ENCODE measurements around the gene HSP90AA1. TPM values are rescaled to one million over a fixed set of nuclear protein-coding genes. Genes with fewer than 3 reads are reported as not detected.

The HSP90AA1 gene
- total and polyA plus RNA-seq, 2 of the 8 experiments (the other 6 are each of a cell fraction or from before 2014, with no cell fraction given) = 339 to 878 TPM

- TF ChIP-seq, protein P1, sequence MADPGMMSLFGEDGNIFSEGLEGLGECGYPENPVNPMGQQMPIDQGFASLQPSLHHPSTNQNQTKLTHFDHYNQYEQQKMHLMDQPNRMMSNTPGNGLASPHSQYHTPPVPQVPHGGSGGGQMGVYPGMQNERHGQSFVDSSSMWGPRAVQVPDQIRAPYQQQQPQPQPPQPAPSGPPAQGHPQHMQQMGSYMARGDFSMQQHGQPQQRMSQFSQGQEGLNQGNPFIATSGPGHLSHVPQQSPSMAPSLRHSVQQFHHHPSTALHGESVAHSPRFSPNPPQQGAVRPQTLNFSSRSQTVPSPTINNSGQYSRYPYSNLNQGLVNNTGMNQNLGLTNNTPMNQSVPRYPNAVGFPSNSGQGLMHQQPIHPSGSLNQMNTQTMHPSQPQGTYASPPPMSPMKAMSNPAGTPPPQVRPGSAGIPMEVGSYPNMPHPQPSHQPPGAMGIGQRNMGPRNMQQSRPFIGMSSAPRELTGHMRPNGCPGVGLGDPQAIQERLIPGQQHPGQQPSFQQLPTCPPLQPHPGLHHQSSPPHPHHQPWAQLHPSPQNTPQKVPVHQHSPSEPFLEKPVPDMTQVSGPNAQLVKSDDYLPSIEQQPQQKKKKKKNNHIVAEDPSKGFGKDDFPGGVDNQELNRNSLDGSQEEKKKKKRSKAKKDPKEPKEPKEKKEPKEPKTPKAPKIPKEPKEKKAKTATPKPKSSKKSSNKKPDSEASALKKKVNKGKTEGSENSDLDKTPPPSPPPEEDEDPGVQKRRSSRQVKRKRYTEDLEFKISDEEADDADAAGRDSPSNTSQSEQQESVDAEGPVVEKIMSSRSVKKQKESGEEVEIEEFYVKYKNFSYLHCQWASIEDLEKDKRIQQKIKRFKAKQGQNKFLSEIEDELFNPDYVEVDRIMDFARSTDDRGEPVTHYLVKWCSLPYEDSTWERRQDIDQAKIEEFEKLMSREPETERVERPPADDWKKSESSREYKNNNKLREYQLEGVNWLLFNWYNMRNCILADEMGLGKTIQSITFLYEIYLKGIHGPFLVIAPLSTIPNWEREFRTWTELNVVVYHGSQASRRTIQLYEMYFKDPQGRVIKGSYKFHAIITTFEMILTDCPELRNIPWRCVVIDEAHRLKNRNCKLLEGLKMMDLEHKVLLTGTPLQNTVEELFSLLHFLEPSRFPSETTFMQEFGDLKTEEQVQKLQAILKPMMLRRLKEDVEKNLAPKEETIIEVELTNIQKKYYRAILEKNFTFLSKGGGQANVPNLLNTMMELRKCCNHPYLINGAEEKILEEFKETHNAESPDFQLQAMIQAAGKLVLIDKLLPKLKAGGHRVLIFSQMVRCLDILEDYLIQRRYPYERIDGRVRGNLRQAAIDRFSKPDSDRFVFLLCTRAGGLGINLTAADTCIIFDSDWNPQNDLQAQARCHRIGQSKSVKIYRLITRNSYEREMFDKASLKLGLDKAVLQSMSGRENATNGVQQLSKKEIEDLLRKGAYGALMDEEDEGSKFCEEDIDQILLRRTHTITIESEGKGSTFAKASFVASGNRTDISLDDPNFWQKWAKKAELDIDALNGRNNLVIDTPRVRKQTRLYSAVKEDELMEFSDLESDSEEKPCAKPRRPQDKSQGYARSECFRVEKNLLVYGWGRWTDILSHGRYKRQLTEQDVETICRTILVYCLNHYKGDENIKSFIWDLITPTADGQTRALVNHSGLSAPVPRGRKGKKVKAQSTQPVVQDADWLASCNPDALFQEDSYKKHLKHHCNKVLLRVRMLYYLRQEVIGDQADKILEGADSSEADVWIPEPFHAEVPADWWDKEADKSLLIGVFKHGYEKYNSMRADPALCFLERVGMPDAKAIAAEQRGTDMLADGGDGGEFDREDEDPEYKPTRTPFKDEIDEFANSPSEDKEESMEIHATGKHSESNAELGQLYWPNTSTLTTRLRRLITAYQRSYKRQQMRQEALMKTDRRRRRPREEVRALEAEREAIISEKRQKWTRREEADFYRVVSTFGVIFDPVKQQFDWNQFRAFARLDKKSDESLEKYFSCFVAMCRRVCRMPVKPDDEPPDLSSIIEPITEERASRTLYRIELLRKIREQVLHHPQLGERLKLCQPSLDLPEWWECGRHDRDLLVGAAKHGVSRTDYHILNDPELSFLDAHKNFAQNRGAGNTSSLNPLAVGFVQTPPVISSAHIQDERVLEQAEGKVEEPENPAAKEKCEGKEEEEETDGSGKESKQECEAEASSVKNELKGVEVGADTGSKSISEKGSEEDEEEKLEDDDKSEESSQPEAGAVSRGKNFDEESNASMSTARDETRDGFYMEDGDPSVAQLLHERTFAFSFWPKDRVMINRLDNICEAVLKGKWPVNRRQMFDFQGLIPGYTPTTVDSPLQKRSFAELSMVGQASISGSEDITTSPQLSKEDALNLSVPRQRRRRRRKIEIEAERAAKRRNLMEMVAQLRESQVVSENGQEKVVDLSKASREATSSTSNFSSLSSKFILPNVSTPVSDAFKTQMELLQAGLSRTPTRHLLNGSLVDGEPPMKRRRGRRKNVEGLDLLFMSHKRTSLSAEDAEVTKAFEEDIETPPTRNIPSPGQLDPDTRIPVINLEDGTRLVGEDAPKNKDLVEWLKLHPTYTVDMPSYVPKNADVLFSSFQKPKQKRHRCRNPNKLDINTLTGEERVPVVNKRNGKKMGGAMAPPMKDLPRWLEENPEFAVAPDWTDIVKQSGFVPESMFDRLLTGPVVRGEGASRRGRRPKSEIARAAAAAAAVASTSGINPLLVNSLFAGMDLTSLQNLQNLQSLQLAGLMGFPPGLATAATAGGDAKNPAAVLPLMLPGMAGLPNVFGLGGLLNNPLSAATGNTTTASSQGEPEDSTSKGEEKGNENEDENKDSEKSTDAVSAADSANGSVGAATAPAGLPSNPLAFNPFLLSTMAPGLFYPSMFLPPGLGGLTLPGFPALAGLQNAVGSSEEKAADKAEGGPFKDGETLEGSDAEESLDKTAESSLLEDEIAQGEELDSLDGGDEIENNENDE (IDR thresholded peaks at IDR 0.05; ENCODE audit: insufficient replicate concordance, low read length) = no peak
- TF ChIP-seq EGR1 (IDR thresholded peaks at IDR 0.05; ENCODE audit: borderline replicate concordance, low read depth, low read length) = no peak
- no peak for TF ChIP-seq CBX5 (IDR thresholded peaks at IDR 0.05; ENCODE audit: low read depth, low read length)
- no peak for TF ChIP-seq SAP30 (IDR thresholded peaks at IDR 0.05; ENCODE audit: insufficient read depth, insufficient replicate concordance, low read length)
- TF ChIP-seq, protein P2, sequence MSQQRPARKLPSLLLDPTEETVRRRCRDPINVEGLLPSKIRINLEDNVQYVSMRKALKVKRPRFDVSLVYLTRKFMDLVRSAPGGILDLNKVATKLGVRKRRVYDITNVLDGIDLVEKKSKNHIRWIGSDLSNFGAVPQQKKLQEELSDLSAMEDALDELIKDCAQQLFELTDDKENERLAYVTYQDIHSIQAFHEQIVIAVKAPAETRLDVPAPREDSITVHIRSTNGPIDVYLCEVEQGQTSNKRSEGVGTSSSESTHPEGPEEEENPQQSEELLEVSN (IDR thresholded peaks at IDR 0.05) = no peak
- no peak for TF ChIP-seq RAD21 (IDR thresholded peaks at IDR 0.05 in 1 of 2, conservative IDR thresholded peaks at IDR 0.05 in 1 of 2; ENCODE audit: low read depth in 2 of 2, low read length in 2 of 2)
Observed at GRCh38 chr14:102037686-102038085, 49.2 kb downstream of the HSP90AA1 start (continued).

All from H1 (cell line).